ENCODE data around the gene CBARP.

CBARP gene

DNA sequence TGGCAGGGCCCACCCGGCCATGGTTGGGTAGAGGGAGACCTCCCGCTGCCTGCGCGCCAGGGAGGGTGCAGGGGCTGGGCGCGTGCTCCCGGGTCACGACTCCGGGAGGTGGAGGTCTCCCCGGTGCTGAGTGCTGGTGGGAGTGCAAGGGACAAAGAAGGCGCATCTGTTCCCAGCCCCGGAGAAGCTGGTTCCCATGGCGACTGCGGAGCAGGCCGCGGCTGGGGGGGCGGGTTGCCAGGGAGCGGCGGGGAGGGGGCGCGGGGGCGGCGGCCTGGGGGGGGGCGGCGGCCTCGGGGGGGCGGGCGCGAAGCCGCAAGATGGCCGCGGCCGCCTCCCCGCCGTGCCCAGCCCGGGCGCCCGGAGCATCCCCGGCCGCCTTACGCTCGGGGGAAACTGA is 1.2 kb downstream of the CBARP start:
- no peak for DNase-seq

DNA sequence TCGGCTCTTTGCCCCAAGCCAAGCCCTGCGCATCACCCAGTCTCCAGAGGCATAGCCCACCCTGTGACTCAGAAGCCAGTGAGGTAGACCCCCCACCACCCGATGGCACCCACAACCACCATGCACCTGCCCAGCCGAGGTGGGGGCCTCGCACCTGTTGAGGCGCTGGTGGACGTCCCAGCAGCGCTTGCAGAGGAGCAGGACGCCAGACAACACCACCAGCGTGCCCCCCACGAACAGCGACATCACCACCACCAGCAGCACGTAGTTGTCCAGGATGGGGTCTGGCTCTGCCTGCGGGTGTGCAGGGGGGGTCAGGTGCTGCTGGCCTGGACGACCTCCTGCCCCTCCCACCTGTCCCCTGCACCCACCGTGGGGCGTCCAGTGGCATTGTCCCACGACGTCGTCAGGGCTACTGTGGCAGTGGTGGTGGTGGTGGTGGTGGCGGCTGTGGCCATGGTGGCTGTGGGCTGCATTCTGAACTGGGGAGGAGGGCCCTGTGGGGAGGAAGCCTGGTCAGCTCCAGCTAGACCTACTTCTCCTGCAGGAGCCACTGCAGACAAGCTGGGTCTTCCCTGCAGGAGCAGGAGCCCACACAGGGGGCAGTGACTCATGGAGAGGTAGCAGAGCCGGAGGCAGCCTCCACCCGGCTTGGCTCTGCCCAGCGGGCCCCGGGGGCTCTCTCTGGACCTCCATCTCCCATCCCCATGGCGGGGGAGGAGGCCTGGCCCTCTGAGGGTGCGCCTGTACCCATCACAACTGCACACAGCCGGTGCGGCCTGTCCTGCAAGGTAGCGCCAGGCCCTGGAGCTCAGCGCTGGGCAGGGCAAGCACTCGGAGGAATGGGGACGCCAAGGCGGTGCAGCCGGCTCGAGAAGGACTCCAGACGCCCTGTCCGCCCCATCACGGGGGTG is 1.9 kb downstream of the CBARP start:
- DNase-seq, result peak; percentile 80

DNA sequence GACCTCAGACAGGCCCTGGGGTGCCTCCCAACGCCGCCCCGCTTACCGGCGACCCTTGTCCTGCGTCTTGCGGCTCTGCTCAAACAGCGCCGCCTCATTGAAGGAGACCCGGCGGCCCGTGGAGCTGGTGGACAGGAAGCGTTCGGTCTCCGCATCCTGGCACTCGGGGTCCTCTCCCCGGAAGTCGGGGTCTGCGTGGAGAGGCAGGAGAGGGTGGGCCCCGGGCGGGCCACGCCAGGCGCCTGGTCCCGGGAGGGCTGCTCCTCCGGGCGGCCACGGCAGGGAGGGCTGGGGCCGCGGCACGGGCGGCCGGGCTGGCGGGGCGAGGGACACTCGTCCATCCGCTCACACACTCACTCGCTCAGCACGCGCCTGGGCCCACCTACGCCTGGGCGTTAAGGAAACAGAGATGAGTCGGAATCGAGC is 2.8 kb downstream of the CBARP start:
- DNase-seq, result no peak

DNA sequence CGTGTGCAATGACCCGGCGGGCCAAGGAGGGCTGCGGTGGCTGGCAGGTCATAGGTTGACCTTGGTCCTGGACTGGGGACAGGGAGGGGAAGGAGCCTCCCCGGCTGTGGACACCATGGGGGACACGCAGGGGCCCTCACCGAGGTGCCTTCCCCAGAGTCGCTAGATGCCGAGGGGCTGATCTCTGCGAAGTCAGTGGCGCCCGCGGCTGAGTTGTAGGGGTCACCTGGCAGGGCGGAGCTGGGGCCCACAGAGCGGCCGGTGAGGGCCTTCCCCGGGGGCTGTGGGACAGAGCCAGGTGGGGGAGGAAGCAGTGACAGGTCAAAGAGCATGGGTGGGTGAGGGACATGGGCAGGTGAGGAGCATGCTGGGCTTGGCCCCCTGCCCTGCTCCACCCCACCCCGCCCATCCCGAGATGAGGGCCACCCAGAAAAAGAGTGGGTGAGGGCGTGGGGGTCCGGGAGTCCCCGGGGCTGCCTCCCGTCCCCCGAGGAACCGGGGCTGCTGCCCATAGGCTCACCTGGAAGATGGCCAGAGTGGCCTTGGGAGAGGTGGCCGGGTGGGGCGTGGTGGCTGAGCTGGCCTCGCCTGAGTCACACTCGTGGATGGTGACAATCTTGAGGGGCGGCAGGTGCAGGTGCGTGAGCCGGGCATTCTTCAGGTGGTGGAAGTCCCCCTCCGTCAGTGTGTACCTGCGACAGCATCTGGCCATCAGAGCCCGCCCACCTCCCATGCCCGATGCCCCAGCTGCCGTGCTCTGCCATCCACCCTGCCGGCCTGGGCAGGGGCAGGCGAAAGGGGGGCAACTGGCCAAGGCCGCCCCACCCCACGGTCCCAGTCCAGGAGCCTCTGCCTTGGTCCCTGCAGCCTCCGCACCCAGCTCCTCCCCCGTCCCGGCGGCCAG is 3.5 kb downstream of the CBARP start:
- DNase-seq, result no peak

DNA sequence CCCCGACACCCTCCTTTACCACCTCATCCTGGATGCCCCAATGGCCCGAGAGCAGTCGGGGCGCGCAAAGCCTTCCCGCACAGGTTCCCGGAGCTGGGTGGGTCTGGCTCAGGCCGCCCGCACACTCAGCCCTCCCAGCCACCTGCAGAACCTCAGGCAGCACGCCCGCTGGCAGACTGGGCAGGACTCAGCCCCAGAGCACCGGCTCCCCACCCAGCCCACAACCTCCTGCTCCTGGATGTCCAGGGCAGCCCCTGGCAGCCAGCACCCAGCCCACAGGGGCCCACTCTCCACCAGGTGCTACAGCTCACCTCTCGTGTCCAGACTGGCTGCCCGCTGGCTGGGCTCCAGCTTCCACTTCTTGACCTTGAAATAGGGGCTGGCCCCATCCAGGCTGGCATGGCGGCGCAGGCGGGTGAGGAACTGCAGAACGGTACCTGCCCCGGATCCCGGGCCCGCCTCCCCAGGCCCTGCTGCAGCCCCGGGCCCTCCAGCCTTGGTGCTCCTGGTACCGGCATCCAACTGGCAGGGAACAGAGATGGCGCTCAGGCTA is 4.6 kb downstream of the CBARP start:
- DNase-seq, result no peak

DNA sequence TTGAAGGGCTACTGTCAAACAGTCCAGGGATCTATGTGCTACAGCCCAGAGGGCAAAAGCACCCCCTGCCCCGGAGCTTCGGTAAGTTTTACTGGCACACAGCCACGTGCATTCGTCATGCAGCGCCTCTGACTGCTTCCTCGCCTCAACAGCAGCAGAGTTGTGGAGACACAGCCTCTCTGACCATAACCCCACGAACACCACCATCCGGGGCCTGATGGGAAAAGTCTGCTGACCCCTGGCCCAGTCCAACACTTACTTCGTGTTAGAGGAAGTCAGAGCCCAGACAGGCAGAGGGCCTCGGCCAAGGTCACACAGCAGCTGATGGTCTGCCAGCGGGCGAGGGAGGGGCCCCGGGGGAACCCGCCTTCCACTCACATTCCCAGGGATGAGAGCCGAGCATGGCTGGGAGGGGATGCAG is 5.1 kb downstream of the CBARP start:
- no peak for DNase-seq

DNA sequence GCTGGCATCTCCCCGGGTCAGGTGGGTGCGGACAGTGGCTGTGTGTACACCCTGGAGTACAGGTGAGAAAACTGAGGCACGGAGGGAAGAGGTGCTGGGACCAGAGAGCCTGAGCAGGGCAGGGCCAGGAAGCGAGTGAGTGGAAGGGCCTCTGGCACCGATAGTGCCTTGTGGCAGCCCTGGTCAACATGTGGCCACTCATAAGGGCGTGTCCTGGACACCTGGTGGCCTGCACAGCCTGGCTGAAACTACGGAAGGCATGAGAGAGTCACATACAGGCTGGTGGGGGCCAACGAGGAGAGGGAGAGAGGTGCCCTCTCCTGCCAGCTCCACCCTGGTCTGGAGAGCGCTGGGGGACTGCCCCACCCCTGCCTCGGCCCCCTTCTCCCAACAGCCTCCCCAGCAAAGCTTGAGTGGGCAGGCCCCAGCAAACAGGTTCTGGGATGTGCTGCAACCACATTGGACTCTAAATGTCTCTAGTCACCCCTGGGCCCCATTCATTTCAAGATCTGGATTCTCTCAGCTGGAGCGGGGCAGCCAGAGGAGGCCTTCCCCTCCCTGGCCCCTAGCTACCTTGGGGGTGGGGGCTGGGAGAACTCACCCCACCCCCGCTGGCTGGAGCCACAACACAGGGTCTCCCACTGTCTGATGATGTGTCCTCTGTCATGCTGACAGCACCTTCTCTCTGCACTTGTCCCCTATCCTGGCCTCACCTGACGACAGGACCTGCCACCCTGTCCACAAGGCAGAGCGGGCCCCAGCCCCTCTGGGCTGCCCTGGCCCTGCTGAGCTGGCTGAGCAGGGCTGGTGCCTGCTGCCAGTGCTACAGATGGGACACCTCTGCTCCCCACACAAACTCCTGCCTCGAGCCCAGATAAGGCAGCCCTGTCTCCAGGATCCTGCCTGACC is 5.8 kb downstream of the CBARP start:
- no peak for DNase-seq

DNA sequence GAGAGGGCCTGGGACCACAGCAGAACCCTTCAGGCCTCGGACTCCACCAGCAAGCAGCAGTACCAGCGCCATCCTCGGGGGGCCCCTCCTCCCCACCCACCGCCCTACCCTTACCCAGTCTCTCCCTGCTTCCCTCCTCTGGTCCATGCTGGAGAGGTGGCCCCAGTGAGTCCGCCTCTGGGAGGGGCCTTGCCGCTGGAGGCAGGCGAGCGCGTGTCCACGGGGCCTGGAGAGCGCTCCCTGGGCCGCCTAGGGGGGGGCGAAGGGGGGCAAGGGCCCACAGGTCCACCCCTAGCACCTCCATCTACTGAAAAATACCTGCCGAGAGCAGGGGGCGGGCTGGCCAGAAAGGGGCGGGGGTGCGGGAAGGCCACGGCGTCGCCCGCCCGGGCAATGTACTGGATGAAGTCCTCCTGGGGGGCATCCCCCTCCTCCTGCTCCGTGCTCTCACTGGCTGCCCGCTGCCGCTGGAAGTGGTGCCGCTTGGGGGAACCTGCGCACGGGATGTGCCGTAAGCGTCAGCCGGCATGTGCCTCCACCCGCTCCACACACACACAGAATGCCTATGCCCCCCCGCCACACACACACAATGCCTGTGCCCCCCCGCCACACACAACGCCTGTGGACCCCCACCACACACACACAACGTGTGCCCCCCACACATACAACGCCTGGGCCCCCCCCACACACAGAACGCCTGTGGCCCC is 6.9 kb downstream of the CBARP start:
- no peak for DNase-seq

DNA sequence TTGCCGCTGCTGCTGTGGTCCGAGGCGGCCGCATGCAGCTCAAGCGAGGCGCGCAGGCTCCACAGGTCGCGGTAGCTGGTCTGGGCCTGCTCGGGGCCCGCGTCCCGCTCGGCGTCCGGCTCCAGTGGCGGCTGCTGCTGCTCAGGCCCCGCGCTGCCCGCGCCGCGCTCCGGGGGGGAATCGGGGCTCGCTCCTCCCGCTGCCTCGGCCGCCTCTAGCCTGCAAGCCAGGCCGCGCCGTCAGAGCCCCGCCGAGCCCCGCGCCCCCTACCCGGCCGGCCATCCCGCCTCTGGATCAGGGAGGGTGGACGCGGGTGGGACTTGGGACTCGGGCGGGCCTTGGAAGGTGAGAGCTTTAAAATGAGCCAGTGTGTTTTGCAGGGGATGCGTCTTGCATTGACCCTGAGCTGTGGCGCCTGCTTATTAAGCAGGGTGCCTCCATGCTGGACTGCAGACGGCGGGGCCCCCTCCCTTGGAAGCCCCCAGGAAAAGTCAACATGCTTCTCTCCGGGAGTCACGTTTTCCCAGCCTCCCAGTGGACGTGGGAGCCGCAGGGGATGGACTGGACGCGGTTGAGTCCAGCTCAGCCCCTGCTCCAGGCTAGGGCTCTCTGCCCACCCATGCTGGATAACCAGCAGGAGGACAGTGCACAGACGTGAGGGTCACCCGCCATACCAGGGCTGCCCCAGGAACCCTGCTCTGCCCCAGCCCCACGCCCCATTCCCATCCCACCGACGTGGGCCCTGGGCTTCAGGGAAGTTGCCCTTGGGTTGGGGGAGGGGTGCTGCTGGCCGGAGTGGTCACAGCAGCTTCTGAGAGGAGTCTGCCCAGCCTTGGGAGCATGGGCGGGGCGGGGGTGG is 7.7 kb downstream of the CBARP start:
- DNase-seq, result no peak

DNA sequence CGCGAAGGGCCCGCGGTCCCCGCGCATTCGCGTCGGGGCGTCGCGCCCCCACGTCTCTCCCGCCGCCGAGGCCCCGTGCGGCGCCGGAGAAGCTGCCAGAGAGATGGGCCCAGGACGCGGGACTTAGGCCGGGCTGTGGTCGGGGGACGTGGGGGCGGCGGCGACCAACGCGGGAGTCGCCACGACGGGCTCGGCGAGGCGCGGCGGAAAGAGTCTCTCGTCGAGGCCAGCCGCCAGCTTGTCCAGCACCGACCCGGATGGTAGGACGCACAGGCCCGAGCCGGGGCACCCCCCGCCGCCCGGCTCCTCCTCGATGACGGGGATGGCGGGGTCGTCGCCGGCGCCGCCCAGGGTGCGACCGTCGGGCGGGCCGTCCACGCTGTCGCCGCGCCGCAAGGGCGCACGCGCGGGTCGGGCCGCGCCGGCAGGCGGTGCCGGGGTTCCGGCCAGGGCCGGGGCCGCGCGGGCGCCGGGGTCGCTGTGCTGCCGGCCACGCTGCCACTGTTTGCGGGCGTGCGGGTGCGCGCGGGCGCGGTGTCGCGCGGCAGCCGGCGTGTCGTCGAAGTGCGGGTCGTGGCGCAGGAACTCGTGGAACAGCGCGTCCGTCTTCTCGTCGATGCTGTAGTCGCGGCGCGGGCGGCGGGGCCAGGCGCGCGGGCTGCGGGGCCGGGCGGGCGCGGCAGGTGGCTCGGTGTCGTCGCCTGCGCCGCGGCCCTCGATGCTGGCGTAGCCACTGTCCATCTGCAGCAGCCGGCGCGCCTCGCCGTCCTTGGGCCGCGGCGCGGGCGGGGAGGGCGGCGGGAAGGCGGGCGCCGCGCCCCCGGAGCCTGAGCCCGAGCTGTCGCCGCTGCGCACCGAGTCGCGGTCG is 8.5 kb downstream of the CBARP start:
- DNase-seq, result no peak

DNA sequence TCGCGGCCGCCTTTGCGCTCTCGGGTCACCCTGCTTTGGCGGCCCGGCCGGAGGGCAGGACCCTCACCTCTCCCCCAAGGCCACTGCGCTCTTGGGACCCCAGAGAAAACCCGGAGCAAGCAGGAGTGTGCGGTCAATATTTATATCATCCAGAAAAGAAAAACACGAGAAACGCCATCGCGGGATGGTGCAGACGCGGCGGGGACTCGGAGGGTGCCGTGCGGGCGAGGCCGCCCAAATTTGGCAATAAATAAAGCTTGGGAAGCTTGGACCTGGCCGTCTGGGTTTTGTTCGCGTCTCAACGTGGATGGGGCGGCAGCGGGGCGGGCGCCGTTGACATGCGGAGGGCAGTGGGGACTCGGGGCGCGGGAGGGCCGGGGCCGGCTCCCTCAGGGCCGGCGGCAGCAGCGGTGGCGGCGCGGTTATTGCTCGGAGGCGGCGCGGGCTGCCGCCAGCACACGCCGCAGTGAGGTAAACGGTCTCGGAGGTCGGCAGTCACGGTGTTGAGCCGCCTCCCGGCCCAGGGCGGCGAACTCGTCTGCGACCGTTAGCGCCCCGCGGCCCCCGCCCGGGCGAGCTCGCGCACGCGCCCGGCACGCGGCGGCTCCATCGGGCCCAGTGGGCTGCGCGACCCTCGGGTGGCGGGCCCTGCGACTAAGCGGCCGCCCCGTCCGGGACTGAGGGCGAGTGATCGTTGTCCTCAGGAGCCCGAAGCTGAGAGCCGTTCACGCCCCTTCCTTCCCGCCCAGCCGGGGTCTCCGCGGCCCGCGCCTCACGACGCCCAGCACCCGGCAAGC is 9.4 kb downstream of the CBARP start:
- DNase-seq, result no peak

DNA sequence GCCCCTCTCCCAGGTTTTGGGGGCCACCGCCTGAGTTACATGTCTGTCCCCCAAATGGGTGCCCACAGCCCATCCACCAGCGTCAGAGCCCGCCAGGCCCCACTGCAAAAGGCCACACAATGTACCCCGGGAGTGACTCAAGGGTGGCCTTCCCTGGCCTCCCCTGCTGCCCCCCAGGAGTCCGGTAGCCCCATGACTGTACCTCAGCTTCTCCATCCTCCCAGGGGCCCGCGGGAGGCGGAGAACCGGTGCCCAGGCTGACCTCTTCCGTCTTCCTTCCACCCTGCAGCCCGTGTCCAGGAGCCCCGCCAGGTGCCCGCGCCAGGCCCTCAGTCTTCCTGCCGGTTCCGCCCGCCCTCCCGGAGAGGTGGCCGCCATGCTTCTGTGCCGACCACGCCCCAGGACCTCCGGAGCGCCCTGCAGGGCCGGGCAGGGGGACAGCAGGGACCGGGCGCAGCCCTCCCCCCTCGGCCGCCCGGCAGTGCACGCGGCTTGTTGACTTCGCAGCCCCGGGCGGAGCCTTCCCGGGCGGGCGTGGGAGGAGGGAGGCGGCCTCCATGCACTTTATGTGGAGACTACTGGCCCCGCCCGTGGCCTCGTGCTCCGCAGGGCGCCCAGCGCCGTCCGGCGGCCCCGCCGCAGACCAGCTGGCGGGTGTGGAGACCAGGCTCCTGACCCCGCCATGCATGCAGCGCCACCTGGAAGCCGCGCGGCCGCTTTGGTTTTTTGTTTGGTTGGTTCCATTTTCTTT is 10.3 kb downstream of the CBARP start:
- no peak for DNase-seq

DNA sequence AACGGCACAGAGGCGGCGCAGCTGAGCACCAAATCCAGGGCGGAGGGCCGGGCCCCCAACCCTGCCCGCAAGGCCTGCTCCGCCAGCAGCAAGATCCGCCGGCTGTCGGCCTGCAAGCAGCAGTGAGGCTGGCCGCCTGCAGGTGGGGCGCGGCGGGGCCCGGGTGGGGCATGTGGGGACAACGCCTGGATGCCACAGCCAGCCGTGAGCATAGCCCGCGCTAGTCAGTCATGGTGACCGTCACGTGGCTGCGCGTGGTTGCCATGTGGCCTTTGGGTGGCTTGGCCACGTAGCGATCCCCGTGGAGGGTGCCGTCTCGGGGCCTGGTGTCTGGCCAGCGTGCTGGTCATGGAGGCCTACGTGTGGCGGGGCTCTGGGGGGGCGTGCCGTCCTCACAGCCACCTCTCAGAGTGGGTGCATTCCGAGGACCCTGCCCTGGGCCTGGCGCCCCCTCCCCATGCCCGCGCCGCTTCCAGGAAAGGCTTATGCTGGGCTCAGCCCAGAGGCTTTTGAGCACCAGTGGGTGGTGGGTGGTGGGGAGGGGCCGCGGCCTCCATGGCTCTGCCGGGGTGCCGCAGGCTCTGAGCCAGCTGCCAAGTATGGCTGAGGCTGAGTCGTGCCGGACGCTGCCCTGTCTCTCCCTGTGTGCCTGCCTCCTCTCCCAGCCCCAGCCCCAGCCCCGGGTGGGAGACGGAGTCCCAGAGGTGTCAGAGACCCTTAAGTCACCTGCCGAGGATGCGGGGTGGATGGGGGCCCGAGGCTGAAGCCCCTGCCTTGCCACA is 11.1 kb downstream of the CBARP start:
- DNase-seq, result no peak

DNA sequence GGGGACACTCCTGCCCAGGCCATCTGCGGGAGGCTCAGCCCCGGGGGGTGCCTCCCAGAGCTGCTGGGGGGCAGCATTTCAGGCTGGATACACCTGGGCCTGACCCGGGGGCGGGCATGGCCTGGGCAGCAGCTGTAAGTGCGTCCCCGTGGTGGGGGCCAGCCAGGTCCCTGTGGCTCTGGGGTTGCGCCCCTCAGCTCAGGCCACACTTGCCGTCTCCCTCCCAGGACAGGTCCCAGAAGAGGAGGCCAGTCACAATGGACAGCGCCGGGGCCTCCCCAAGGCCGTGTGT is 11.6 kb downstream of the CBARP start:
- DNase-seq, result no peak

DNA sequence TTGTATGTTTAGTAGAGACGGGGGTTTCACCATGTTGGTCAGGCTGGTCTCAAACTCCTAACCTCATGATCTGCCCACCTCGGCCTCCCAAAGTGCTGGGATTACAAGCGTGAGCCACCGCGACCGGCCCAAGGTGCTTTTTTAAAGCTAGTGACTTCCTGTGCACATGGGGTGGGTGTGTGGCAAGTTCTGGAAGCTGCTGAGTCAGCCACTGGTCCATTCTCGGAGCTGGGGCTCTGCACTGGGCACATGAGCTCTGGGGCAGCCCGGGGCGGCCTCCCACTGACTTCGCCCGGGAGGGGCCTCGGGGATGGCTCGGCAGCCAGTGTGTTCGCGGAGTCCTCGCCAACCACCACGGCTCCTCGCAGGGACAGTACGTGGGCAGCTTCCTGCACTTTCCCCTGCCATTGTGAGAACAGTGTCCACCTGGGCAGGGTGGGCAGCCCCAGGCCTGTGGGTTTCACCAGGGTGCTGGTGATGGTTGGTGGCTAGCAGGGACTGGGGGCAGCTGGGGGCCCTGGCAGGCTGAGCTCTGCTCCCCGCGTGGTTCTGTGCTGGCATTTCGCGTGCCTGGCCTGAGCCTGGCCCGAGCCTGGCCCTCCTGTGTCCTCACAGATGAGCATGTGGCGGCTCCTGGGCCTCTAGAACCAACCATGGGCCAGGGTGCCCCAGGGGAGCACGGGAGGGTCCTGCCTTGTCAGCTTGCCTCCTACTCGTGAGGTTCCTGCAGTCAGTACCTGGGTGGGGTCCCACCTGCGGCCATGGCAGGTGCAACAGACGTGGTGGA is 12.2 kb downstream of the CBARP start:
- DNase-seq, result no peak

DNA sequence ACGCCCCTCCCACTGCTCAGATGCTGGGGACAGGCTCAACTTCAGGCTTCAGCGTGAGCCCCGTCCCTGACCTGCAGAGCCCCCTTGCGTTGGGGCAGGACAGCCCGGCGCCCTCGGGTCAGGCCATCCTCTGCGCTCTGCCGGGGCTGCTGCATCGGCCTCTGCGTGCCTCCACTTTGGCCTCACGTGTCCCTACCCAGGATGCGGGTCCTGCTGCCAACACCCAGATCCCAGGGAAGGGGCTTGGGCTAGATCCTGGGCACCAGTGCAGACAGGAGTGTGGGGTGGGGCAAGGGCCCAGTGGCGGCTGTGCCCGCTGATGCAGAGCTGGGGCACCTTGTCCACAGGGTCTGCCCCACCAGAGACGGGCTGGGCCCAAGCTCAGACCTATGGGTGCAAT is 13.0 kb downstream of the CBARP start:
- no peak for DNase-seq

All from islet precursor cell (in vitro differentiated cells).